Thyroid gland (tissue), 4 donors: ENCODE measurements around the gene CSF2RB. TPM values are rescaled to one million over a fixed set of nuclear protein-coding genes. Genes with fewer than 3 reads are reported as not detected.

Experiments used
- DNase-seq, 2 donors: peaks; one replicate each; pipeline ENCODE4 v3.0.0-alpha.2; 2019
- H3K27ac ChIP-seq, 3 donors: fragments of 200-600 bp; sonication (generic); 1 replicate in 2 of 3; 2 replicates in 1 of 3; pipeline ENCODE4 v1.5.1; 2016 to 2019; ENCODE audit warnings: mild to moderate bottlenecking in 1 of 3, moderate library complexity in 1 of 3
- H3K27me3 ChIP-seq: fragments of 200-600 bp; sonication (generic); one replicate; pipeline ENCODE4 v1.5.1; 2019
- H3K36me3 ChIP-seq, 2 donors: fragments of 200-600 bp; sonication (generic); one replicate each; pipeline ENCODE4 v1.5.1; 2016 to 2019
- H3K4me1 ChIP-seq, 2 donors: fragments of 200-600 bp; sonication (generic); one replicate each; pipeline ENCODE4 v1.5.1; 2017 to 2019
- H3K4me3 ChIP-seq, 3 donors: fragments of 200-600 bp; sonication (generic); replicated peaks in 1 of 3; 1 replicate in 2 of 3; 2 replicates in 1 of 3; pipeline ENCODE4 v1.5.1; 2016; ENCODE audit warnings: mild to moderate bottlenecking in 1 of 3
- H3K9me3 ChIP-seq: fragments of 200-600 bp; sonication (generic); one replicate; pipeline ENCODE4 v1.5.1; 2017
- POLR2A ChIP-seq, 2 donors: fragments of 450-650 bp; IDR thresholded peaks; one replicate each; pipeline ENCODE4 v1.6.1; 2017; ENCODE audit warnings: antibody characterized with exemption in 2 of 2, mild to moderate bottlenecking in 2 of 2, moderate library complexity in 1 of 2
- WGBS, 2 donors: methylation state at CpG; one replicate each; pipeline ENCODE4 v1.1.5; 2017; 5-methylcytosine and 5-hydroxymethylcytosine counted together
- intact Hi-C: fragments of 100-400 bp; cut with DNase I; formaldehyde crosslinking; loops from one replicate; pipeline ENCODE4 v1.15.1; 2023
- total RNA-seq, 4 donors: library from RNA; depleted of rRNA; stranded (reverse); fragments of >200 nt; gene quantifications; one replicate each; pipeline ENCODE4 v1.2.3, GENCODE V29; 2016
- TF ChIP-seq, protein P1 (sequence below), 6 experiments: fragments of 200-600 bp in 3 of 6; fragments of 450-650 bp in 3 of 6; sonication (generic) in 3 of 6; IDR thresholded peaks; one replicate each; pipeline ENCODE4 v1.5.1; 2016 to 2019; ENCODE audit warnings: antibody characterized with exemption in 6 of 6, mild to moderate bottlenecking in 2 of 6, inconsistent platforms in 1 of 6, moderate library complexity in 1 of 6

Gene CSF2RB
- total RNA-seq, 4 donors from 2014 or later, result 1.9 to 7.1 (median 3.0) TPM

DNA sequence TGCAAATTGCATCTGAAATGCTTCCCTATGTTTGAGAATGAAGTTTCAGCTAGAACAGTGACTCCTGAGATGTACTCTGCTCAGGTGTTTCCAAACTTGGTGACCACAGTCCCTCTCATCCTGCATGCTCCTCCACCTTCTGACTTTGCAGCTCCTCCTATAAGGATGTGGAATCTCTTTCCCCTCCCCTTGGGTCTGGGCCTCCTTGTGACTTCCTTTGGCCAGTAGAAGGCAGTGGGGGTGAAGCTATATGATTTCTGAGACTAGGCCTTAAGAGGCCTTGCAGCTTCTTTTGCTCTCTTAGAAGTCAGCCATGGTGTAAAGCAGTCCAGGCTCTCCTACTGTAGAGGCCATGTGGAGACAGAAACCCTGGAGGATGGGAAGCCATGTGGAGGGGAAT, 50.7 kb downstream of the CSF2RB start:
- H3K36me3 ChIP-seq, result no peaks in the 10 kb centered on the region
- TF ChIP-seq, protein P1, sequence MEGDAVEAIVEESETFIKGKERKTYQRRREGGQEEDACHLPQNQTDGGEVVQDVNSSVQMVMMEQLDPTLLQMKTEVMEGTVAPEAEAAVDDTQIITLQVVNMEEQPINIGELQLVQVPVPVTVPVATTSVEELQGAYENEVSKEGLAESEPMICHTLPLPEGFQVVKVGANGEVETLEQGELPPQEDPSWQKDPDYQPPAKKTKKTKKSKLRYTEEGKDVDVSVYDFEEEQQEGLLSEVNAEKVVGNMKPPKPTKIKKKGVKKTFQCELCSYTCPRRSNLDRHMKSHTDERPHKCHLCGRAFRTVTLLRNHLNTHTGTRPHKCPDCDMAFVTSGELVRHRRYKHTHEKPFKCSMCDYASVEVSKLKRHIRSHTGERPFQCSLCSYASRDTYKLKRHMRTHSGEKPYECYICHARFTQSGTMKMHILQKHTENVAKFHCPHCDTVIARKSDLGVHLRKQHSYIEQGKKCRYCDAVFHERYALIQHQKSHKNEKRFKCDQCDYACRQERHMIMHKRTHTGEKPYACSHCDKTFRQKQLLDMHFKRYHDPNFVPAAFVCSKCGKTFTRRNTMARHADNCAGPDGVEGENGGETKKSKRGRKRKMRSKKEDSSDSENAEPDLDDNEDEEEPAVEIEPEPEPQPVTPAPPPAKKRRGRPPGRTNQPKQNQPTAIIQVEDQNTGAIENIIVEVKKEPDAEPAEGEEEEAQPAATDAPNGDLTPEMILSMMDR (IDR thresholded peaks at IDR 0.05), result no peak
- TF ChIP-seq POLR2A (IDR thresholded peaks at IDR 0.05), result no peak
- H3K27ac ChIP-seq, result no peak overlapping the region
- H3K9me3 ChIP-seq, result no peaks in the 10 kb centered on the region
- no peak for DNase-seq
- no peaks in the 10 kb centered on the region for H3K4me1 ChIP-seq
- no peak overlapping the region for H3K4me3 ChIP-seq
- H3K27me3 ChIP-seq, result peaks cover 3% of the 10 kb centered on the region
- intact Hi-C loops, result no loop called here

- Histone ChIP-seq H3K4me3 (no peak overlapping the region), H3K9me3 (no peaks in the 10 kb centered on the region), H3K27ac (no peak overlapping the region), H3K27me3 (no peaks in the 10 kb centered on the region), H3K4me1 (no peaks in the 10 kb centered on the region), H3K36me3 (no peaks in the 10 kb centered on the region)
- WGBS, 2 donors, result 55 to 83% methylated on average over 2 of the region's 2 CpGs
- intact Hi-C loops, result no loop called here
- TF ChIP-seq, protein P1 (IDR thresholded peaks at IDR 0.05), result no peak
- no peak for TF ChIP-seq POLR2A (IDR thresholded peaks at IDR 0.05)
- DNase-seq, result no peak
Observed at GRCh38 chr22:36965696-36966095, 52.3 kb downstream of the CSF2RB start.

GRCh38 chr22:36966851-36967540, 53.6 kb downstream of the CSF2RB start:
- H3K9me3 ChIP-seq, result no peaks in the 10 kb centered on the region
- no peak for DNase-seq
- intact Hi-C loops, result no loop called here
- H3K36me3 ChIP-seq, result no peaks in the 10 kb centered on the region
- no peak overlapping the region for H3K27ac ChIP-seq
- no peaks in the 10 kb centered on the region for H3K4me1 ChIP-seq
- no peaks in the 10 kb centered on the region for H3K27me3 ChIP-seq
- WGBS, 2 donors, result 86 to 90% methylated on average over 8 to 11 of the region's 11 CpGs
- H3K4me3 ChIP-seq, result no peak overlapping the region
- TF ChIP-seq POLR2A (IDR thresholded peaks at IDR 0.05), result no peak

DNA sequence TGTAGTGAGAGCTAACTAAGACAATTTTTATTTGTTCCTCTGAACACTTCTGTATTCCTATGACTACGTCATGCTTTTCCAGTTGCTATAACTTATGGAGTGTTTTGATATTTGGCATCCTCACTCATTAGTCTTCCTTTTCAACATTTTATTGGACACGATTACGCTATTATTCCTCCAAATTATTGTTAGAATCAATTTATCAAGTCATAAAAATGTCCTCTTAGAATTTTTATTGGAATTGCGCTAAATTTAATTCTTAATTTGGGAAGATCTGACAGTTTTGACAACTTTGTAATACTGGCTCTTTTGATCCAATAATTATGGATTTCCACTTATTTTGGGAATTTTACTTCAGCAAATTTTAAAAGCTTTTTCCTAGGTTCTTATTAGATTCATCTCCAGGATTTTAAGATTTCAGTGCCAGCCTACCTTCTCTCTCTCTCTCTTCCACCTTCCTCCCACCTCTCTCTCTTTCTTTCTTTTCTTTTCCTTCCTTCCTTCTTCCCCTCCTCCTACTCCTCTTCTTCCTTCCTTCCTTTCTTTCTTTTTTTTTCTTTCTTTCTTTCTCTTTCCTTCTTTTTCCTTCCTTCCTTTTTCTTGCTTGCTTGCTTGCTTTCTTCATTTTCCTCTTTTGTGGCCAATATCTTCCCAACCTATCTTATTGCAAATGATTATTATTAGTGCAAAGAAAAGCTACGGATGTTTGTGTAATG, 55.0 kb downstream of the CSF2RB start:
- no peaks in the 10 kb centered on the region for H3K4me1 ChIP-seq
- TF ChIP-seq, protein P1 (IDR thresholded peaks at IDR 0.05), result no peak
- no peak for TF ChIP-seq POLR2A (IDR thresholded peaks at IDR 0.05)
- no peak for DNase-seq
- no peaks in the 10 kb centered on the region for H3K9me3 ChIP-seq
- no peaks in the 10 kb centered on the region for H3K27me3 ChIP-seq
- no peak overlapping the region for H3K27ac ChIP-seq
- no peaks in the 10 kb centered on the region for H3K36me3 ChIP-seq
- intact Hi-C loops, result no loop called here
- 91 to 92% methylated on average over 5 of the region's 5 CpGs for WGBS, 2 donors
- H3K4me3 ChIP-seq, result no peak overlapping the region

GRCh38 chr22:36971341-36972125, 58.1 kb downstream of the CSF2RB start:
- 79 to 80% methylated on average over 19 of the region's 19 CpGs for WGBS, 2 donors
- Histone ChIP-seq H3K36me3 (no peaks in the 10 kb centered on the region), H3K4me3 (no peak overlapping the region), H3K9me3 (no peaks in the 10 kb centered on the region), H3K27ac (no peak overlapping the region), H3K27me3 (no peaks in the 10 kb centered on the region), H3K4me1 (no peaks in the 10 kb centered on the region)
- TF ChIP-seq POLR2A (IDR thresholded peaks at IDR 0.05), result no peak
- TF ChIP-seq, protein P1 (IDR thresholded peaks at IDR 0.05), result no peak
- DNase-seq, result no peak
- intact Hi-C loops, result no loop called here
